Stimulated activated CD4-positive, alpha-beta T cell treated with anti-CD3 and anti-CD28 coated beads, Interleukin-15, amount 100 ng/mL, for 24 hours (primary cell): ENCODE data around the gene ABCB11.
"Not testable (repeated sequence)": the region's sequence is repeated elsewhere in the genome, so short reads cannot be mapped to it uniquely, and the experiment has no call there.

Source experiments
- DNase-seq: peaks from one replicate; pipeline ENCODE4 v3.0.0-alpha.2; 2020

Gene ABCB11

GRCh38 chr2:168969865-168970264 is 61.3 kb downstream of the ABCB11 start:
- no peak for DNase-seq

- no peak for DNase-seq
Observed at GRCh38 chr2:168968342-168968741, 62.8 kb downstream of the ABCB11 start.

- no peak for DNase-seq
Observed at GRCh38 chr2:168964251-168964807, 66.8 kb downstream of the ABCB11 start.

- no peak for DNase-seq
Observed at GRCh38 chr2:168962636-168963035, 68.5 kb downstream of the ABCB11 start.

GRCh38 chr2:168961450-168962229 is 69.5 kb downstream of the ABCB11 start:
- DNase-seq = peak; percentile 36

GRCh38 chr2:168956392-168956791 is 74.7 kb downstream of the ABCB11 start:
- no peak for DNase-seq

- no peak for DNase-seq
Observed at GRCh38 chr2:168955321-168955720, 75.8 kb downstream of the ABCB11 start.

- DNase-seq = no peak
Observed at GRCh38 chr2:168954256-168954655, 76.9 kb downstream of the ABCB11 start.

GRCh38 chr2:168952424-168952823 is 78.7 kb downstream of the ABCB11 start:
- DNase-seq = no peak

- no peak for DNase-seq
Observed at GRCh38 chr2:168951871-168952270, 79.3 kb downstream of the ABCB11 start.

GRCh38 chr2:168949324-168949723 is 81.8 kb downstream of the ABCB11 start:
- no peak for DNase-seq

- peak; percentile 7 for DNase-seq
Observed at GRCh38 chr2:168948621-168949212, 82.4 kb downstream of the ABCB11 start.

- DNase-seq = no peak
Observed at GRCh38 chr2:168945508-168945907, 85.6 kb downstream of the ABCB11 start.

GRCh38 chr2:168944065-168944464 is 87.1 kb downstream of the ABCB11 start:
- DNase-seq = no peak

- DNase-seq = no peak
Observed at GRCh38 chr2:168941297-168941696, 89.8 kb downstream of the ABCB11 start.

GRCh38 chr2:168939918-168940317 is 91.2 kb downstream of the ABCB11 start:
- DNase-seq = no peak

- no peak for DNase-seq
Observed at GRCh38 chr2:168939061-168939460, 92.1 kb downstream of the ABCB11 start.

- DNase-seq = no peak
Observed at GRCh38 chr2:168935810-168936581, 95.1 kb downstream of the ABCB11 start.

GRCh38 chr2:168934826-168935225 is 96.3 kb downstream of the ABCB11 start:
- no peak for DNase-seq

- not testable (repeated sequence) for DNase-seq
Observed at GRCh38 chr2:168932174-168932573, 99.0 kb downstream of the ABCB11 start.

- no peak for DNase-seq
Observed at GRCh38 chr2:168930242-168930641, 100.9 kb downstream of the ABCB11 start.

- no peak for DNase-seq
Observed at GRCh38 chr2:168929031-168929430, 102.1 kb downstream of the ABCB11 start.

GRCh38 chr2:168928113-168928831 is 102.9 kb downstream of the ABCB11 start:
- no peak for DNase-seq
